ENCODE measurements around the gene GAB4. TPM values are rescaled to one million over a fixed set of nuclear protein-coding genes. Genes with fewer than 3 reads are reported as not detected.
"Not testable (repeated sequence)": the region's sequence is repeated elsewhere in the genome, so short reads cannot be mapped to it uniquely, and the experiment has no call there.

The GAB4 gene, protein sequence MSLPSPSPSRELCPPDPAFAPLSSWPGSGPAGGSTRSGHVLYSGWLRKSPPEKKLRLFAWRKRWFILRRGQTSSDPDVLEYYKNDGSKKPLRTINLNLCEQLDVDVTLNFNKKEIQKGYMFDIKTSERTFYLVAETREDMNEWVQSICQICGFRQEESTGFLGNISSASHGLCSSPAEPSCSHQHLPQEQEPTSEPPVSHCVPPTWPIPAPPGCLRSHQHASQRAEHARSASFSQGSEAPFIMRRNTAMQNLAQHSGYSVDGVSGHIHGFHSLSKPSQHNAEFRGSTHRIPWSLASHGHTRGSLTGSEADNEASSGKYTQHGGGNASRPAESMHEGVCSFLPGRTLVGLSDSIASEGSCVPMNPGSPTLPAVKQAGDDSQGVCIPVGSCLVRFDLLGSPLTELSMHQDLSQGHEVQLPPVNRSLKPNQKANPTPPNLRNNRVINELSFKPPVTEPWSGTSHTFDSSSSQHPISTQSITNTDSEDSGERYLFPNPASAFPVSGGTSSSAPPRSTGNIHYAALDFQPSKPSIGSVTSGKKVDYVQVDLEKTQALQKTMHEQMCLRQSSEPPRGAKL
- not detected for total RNA-seq

DNA sequence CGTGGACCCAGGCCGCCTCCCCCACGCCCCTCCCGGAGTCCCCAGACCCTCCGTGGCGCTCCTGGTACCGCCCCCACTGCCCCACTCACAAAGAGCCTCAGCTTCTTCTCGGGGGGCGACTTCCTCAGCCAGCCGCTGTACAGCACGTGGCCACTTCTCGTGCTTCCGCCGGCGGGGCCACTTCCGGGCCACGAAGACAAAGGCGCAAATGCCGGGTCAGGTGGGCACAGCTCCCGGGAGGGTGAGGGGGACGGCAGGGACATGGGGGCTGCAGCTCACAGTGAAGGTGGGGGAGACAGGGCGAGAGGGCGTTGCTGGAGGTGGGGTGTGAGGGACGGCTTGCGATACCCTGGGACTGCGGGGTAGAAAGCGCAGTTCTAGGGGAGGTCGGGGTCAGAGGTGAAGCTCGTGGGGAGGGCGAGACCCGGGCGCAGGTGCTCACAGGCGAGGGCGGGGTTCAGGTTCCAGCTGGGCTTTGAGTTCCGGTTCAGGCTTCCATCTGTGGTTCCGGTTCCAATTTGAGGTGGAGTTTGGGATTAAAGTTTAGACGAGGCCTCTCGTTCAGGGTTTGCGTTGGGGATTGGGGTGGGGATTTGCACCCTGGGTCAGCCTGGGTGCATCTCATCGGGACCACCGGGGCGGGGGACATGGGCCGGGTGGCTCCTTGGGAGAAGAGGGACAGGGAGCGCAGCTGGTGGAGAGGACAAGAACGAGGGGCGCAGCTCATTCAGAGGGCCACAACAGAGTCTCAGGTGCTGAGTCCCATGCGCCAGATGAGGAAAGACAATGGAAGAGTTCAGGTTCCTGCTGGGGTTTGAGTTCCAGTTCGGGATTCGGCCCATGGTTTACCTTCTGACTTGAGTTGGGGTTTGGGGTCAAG, at the start of gene GAB4:
Gene GAB4, minus strand, starts transcription at position 371 of the 880 bp plus-strand sequence. Its CDS starts 108 bp downstream, at position 263.
- Mint-ChIP-seq H3K27ac (no peak within 1 kb of the TSS), H3K27me3 (ENCODE audit: low read depth) (peaks cover 53% of the 10 kb centered on the region), H3K36me3 (ENCODE audit: insufficient read depth in 2 of 2) (peaks cover 2 to 5% of the 10 kb centered on the region in 2 donors), H3K4me3 (no peak within 1 kb of the TSS), H3K4me1 (ENCODE audit: low read depth) (no peaks in the 10 kb centered on the region), H3K9me3 (peaks cover 2 to 6% of the 10 kb centered on the region in 2 donors)
- ATAC-seq (replicated peaks in 1 of 2) (no peak), DNase-seq (no peak)

DNA sequence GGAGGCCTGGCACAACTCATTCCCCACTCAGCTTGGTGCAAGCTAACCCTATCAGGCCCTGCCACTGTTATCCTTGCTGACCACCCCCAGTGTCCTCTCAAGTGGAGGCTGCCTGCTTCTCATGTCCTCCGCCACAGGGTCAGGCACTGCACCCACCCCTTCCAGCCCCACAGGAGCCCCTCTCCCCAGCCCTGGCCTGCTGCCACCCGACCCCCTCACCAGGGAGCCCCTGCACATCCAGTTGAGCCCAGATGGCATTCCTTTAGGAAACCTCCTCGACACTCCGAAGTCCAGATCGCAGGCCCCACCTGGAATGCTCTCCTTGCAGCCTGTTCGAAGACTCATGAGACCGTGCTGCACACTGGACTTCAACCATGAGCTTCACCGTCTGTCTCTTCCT, 48.8 kb upstream of the GAB4 start:
- H3K9me3 Mint-ChIP-seq = no peaks in the 10 kb centered on the region
- no peak overlapping the region for H3K27ac Mint-ChIP-seq
- no peaks in the 10 kb centered on the region for H3K36me3 Mint-ChIP-seq (ENCODE audit: insufficient read depth in 2 of 2)
- H3K4me1 Mint-ChIP-seq (ENCODE audit: low read depth) = peaks cover 4% of the 10 kb centered on the region
- no peak for DNase-seq
- no peak overlapping the region for H3K4me3 Mint-ChIP-seq
- no peaks in the 10 kb centered on the region for H3K27me3 Mint-ChIP-seq (ENCODE audit: low read depth)
- no peak for ATAC-seq (replicated peaks in 1 of 2)

DNA sequence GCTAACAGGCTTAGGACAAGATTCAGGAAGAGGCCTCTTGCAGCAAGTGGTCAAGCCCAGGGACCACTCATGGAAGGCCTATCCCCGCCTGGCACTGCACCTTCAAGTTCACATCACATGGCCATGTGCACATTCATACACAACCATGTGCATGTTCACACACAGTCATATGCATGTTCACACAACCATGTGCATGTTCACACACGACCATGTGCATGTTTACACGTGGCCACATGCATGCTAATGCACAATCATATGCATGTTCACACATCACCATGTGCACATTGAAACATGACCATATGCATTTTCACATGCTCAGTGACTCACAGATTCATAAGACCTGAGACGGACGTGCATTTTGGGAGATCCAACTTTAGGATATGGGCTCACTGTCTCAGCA, 48.0 kb upstream of the GAB4 start:
- ATAC-seq (replicated peaks in 1 of 2) (no peak), DNase-seq (no peak)
- Mint-ChIP-seq H3K9me3 (no peaks in the 10 kb centered on the region), H3K4me3 (no peak overlapping the region), H3K27ac (no peak overlapping the region), H3K36me3 (ENCODE audit: insufficient read depth in 2 of 2) (no peaks in the 10 kb centered on the region), H3K4me1 (ENCODE audit: low read depth) (peaks cover 4% of the 10 kb centered on the region), H3K27me3 (ENCODE audit: low read depth) (no peaks in the 10 kb centered on the region)

DNA sequence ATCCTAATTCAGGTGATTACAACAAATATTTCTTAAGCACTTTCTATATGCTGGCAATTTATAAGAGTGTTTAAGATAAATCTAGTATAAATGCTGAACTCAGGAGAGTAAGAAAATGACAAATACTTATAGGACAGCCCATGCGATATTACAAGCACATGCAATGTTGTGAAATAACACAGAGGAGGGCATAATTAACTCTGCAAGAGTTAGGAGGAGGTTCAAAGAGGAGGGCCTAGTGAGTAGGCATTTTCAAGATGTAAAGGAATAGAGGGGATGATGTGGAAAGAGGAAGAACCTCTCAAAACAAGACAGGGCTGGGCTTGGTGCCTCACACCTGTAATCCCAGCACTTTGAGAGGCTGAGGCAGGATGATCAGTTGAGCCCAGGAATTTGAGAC, 39.6 kb upstream of the GAB4 start:
- Mint-ChIP-seq H3K4me1 (ENCODE audit: low read depth) (peaks cover 10% of the 10 kb centered on the region), H3K27ac (peak overlapping the region; percentile 26), H3K9me3 (no peaks in the 10 kb centered on the region), H3K36me3 (ENCODE audit: insufficient read depth in 2 of 2) (no peaks in the 10 kb centered on the region), H3K27me3 (ENCODE audit: low read depth) (peaks cover 17% of the 10 kb centered on the region), H3K4me3 (no peak overlapping the region)
- DNase-seq (no peak), ATAC-seq (replicated peaks in 1 of 2) (no peak)

DNA sequence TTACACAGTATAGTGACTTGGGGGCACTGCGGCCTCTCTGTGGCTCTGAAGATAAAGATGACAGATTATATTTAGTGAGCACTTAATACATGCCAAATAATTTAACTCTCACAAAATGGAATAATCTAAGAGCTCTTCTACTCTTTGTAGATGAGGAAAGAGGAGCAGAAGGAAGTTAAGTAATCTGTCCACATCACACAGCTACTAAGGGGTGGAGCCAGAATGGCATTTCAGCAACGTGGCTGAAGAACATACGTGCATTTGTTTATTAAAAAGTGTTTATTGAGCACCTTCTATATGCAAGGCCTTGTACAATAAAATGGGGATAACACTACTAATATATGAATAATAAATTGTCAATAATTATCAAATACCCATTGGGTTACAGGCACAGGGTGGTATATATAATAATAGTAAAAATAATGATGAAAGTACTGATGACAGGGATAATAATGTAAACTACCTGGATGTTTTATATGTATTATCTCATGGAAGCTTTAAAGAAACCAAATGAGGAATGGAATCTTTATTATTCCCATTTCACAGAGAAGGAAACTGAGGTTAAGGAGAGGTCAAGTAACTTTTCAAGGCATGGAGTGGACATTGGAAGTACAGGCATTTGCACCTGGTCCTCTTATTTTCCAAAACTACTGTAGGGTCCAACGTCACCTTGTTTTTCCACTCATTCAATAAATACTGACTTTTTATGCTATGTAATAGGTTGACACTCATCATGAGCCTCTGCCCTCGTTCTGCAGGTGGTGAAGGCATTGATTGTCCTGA, 38.7 kb upstream of the GAB4 start:
- Mint-ChIP-seq H3K4me1 (ENCODE audit: low read depth) (peaks cover 10% of the 10 kb centered on the region), H3K27ac (no peak overlapping the region)
- no peak for DNase-seq

DNA sequence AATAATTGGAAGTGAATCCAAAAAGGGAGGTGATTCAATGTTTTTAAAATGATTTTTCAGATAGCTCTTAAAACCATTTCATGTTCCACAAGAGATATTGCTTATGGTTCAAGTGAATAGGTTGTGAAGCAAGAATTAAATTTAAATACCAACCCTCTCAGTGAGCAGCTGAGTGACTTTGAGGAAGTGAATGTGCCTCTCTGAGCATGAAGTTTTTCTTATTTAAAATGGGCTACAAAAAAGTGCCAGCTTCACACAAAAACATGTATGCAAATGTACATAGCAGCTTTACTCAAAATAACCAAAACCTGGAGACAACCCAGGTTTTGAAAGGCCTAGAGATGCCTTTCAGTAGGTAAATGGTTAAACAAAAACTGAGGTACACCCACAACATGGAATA, 35.5 kb upstream of the GAB4 start:
- no peaks in the 10 kb centered on the region for H3K9me3 Mint-ChIP-seq
- no peak overlapping the region for H3K27ac Mint-ChIP-seq
- peaks cover 17% of the 10 kb centered on the region for H3K27me3 Mint-ChIP-seq (ENCODE audit: low read depth)
- peaks cover 6% of the 10 kb centered on the region for H3K4me1 Mint-ChIP-seq (ENCODE audit: low read depth)
- ATAC-seq (replicated peaks in 1 of 2) = no peak
- H3K36me3 Mint-ChIP-seq (ENCODE audit: insufficient read depth in 2 of 2) = no peaks in the 10 kb centered on the region
- no peak overlapping the region for H3K4me3 Mint-ChIP-seq
- DNase-seq = no peak

More for the DNA sequence above, 38.7 kb upstream of the GAB4 start:
- Mint-ChIP-seq H3K27me3 (ENCODE audit: low read depth) (peaks cover 17% of the 10 kb centered on the region), H3K36me3 (ENCODE audit: insufficient read depth in 2 of 2) (no peaks in the 10 kb centered on the region), H3K9me3 (no peaks in the 10 kb centered on the region), H3K4me3 (no peak overlapping the region)
- ATAC-seq (replicated peaks in 1 of 2) = no peak

DNA sequence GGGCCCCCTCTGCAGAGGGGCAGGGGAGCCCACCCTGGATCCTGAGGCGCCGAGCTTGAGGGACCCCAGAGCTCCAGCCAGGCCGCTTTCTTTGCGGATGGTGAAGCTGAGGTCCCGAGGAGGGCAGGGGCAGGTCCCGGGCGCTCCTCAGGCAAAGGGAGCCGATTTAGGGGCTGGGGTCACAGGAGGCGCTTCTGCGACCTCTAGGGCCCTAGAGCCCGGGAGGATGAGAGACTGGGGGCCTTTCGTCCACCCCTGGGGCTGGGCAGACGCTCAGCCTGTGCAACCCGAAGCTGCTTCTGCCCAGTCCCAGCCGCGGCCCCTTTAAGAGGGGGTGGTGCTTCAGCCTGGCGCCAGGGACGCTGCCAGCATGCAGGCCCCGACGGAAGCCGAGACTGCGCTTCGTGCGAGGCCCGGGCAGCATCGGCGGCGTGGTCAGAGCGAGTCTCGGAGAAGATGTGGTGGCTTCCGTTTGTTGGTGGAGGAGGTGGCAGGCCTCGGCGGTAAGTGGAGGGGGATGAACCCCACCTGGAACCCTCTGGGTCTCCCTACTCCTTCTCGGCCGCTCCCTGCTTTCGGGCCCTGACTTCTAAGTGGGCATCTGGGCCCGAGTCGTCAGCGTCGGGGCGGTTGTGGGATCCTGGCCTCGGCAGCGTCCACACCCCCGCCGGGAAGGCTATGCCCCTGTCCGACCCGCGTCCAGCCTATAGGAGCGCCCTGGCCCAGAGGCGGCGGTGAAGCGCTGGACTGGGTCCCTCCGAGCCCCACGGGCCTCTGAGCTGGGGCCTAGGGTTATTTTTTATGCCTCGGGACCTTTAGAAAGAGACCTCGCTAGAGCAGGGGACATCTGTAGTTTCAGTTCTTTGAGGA, 29.1 kb upstream of the GAB4 start:
- H3K27ac Mint-ChIP-seq; H3K36me3 Mint-ChIP-seq (ENCODE audit: insufficient read depth in 2 of 2); DNase-seq; H3K9me3 Mint-ChIP-seq; H3K4me1 Mint-ChIP-seq (ENCODE audit: low read depth): not testable (repeated sequence)
- peak; percentile 88 to 90 for ATAC-seq (replicated peaks in 1 of 2)
- H3K4me3 Mint-ChIP-seq = peak overlapping the region; percentile 14 to 47
- peaks cover 26% of the 10 kb centered on the region for H3K27me3 Mint-ChIP-seq (ENCODE audit: low read depth)

DNA sequence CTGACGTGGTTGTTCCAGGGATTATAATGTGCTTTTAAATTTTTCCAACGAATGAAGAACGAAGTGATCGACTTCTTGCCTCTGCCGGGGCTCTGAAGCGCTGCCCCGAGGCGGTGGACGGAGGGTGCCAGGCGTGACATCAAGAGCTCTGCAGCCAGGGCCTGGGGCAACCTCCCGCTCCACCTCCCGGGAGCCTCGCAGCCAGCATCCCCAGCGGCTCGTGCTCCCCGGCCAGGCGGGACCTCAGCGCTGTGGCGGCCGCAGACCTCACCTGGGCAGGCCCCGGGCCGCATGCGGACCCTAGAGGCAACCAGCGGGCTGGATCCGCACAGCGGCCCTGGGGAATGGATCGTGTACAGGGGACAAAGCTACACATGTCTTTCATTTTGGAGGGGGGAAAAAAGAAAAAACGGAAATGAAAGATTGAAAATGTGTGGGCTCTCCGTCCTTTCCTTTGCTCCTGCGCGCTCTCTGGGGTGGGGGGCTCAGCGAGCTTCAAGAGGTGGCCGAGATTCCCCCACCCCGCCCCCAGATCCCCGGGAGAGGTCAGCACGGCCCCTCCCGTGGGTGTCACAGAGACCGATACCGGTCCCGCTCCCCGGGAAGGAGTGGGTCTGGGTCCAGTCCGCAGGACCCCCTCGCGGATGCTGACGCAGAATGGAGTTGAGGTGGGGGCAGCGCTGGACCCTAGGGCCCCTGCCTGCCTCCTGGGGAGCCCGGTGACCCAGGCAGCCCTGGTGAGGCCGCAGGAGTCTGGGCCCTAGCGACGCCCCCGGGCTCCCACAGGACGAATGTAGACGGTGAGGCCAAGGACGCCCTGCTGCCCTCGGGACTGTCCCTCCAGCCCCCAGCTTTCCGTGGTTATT, 28.2 kb upstream of the GAB4 start:
- DNase-seq; H3K9me3 Mint-ChIP-seq; H3K36me3 Mint-ChIP-seq (ENCODE audit: insufficient read depth in 2 of 2); H3K4me1 Mint-ChIP-seq (ENCODE audit: low read depth): not testable (repeated sequence)
- peak overlapping the region; percentile 25 for H3K27ac Mint-ChIP-seq
- H3K4me3 Mint-ChIP-seq = peak overlapping the region; percentile 66 to 72
- ATAC-seq (replicated peaks in 1 of 2) = peak; percentile 42 to 63
- H3K27me3 Mint-ChIP-seq (ENCODE audit: low read depth) = peaks cover 26% of the 10 kb centered on the region

DNA sequence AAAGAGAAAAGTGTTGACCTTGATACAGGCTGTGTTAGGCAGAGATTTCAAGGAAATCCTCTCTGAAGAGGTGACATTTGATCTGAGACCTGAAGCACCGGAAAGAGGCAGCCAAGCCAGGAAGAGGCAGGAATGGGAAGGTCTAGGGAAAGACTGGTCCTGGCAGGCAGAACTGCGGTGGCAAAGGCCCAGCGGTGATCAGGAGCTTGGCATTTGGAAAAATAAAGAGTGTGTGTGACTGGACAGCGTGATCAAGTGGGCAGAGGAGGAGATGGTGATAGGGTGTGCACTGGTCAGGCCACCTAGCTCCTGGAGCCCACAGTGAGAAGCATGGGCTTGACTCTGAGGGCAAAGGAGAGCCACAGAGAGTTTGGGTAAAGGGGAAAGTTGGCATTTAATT, 27.2 kb upstream of the GAB4 start:
- no peak for ATAC-seq (replicated peaks in 1 of 2)
- H3K4me3 Mint-ChIP-seq = peak overlapping the region; percentile 13 to 66
- DNase-seq = no peak
- H3K36me3 Mint-ChIP-seq (ENCODE audit: insufficient read depth in 2 of 2) = peaks cover 0 to 3% of the 10 kb centered on the region in 2 donors
- H3K27me3 Mint-ChIP-seq (ENCODE audit: low read depth) = peaks cover 26% of the 10 kb centered on the region
- no peak overlapping the region for H3K27ac Mint-ChIP-seq
- no peaks in the 10 kb centered on the region for H3K4me1 Mint-ChIP-seq (ENCODE audit: low read depth)
- no peaks in the 10 kb centered on the region for H3K9me3 Mint-ChIP-seq

DNA sequence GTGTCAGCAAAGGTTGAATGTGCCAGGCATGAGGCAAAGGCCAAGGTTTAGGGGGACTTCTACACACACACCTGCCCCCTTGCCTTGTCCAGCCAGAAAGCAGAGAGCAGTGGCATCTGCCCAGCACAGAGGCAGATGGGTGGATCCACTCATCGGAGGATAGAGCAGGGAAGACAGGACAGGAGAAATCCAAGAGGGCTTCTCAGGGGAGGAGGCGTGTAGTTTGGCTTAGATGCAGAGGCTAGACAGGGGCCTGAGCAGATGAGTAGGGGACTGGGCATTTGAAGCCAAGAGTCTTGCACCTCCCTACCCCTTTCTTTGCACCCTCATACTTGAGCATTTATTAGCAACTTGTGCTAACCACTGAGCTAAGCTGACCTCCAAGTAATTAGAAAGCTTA, 26.5 kb upstream of the GAB4 start:
- H3K9me3 Mint-ChIP-seq; H3K4me3 Mint-ChIP-seq; H3K4me1 Mint-ChIP-seq (ENCODE audit: low read depth); DNase-seq; H3K36me3 Mint-ChIP-seq (ENCODE audit: insufficient read depth in 2 of 2); H3K27ac Mint-ChIP-seq; ATAC-seq (replicated peaks in 1 of 2): not testable (repeated sequence)
- peaks cover 26% of the 10 kb centered on the region for H3K27me3 Mint-ChIP-seq (ENCODE audit: low read depth)

DNA sequence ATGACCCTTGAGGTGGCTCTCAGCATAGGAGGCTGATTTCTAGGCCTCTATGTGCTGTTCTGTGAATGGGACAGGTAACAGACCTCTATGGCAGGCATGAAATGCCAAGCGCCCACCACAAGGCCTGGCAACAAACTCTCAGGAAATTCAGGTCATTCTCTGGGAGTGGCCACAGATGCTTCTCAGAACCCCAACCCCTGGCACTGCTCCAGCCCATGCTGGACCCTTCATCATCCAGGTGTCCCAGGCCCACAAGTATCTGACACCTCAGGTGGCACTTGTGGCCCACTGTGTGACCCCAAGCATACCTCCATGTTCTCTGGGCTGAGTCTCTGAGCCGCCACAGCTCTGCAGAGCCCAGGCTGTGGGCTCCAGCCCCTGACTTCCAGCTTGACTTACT, 24.3 kb upstream of the GAB4 start:
- H3K36me3 Mint-ChIP-seq (ENCODE audit: insufficient read depth in 2 of 2); H3K27ac Mint-ChIP-seq; ATAC-seq (replicated peaks in 1 of 2); DNase-seq; H3K9me3 Mint-ChIP-seq; H3K4me1 Mint-ChIP-seq (ENCODE audit: low read depth); H3K4me3 Mint-ChIP-seq: not testable (repeated sequence)
- H3K27me3 Mint-ChIP-seq (ENCODE audit: low read depth) = peaks cover 21% of the 10 kb centered on the region

Measured in activated T-cell treated with anti-CD3 and anti-CD28 coated beads, Interleukin-2, amount 50 U/mL, for 72 hours (primary cell).